ENCODE measurements around the gene PTP4A1. TPM values are rescaled to one million over a fixed set of nuclear protein-coding genes. Genes with fewer than 3 reads are reported as not detected.
A peak's percentile ranks its signal among the peaks of the same experiment; 100 is the strongest.

PTP4A1 gene
- total and polyA plus RNA-seq, 2 experiments from 2014 or later = 24.9 to 133 TPM

- no peak overlapping the region for H3K27ac ChIP-seq
- TF ChIP-seq EZH2phosphoT487 (IDR thresholded peaks at IDR 0.05; ENCODE audit: insufficient read depth, low read depth) = no peak
- TF ChIP-seq EZH2 (IDR thresholded peaks at IDR 0.05; ENCODE audit: insufficient read depth, poor library complexity, severe bottlenecking) = no peak
- H3K27me3 ChIP-seq (replicated peaks; ENCODE audit: insufficient read depth) = no peaks in the 10 kb centered on the region
- H3K4me2 ChIP-seq (ENCODE audit: unreplicated experiment) = no peak overlapping the region
- no peak overlapping the region for H3K9ac ChIP-seq
- 0 out of 2 replicates have a peak, but pooled peaks cover 10% of the 10 kb centered on the region for H3K4me1 ChIP-seq (ENCODE audit: insufficient read depth)
- no peak overlapping the region for H3K4me3 ChIP-seq
- H3K9me3 ChIP-seq (ENCODE audit: low read depth) = no peaks in the 10 kb centered on the region
- DNase-seq = no peak
- in situ Hi-C loops (cut with MboI) = no loop called here
- 74 to 75% methylated on average over 4 of the region's 4 CpGs for WGBS, 2 experiments (ENCODE audit: low coverage in 1 of 2, low lambda C conversion rate in 2 of 2, missing lambda C conversion rate in 2 of 2)
- H3F3A ChIP-seq (ENCODE audit: insufficient read depth) = peaks cover 15% of the 10 kb centered on the region
- H3K79me2 ChIP-seq (ENCODE audit: insufficient read depth) = no peaks in the 10 kb centered on the region
- H2AFZ ChIP-seq = no peak overlapping the region
- no peaks in the 10 kb centered on the region for H3K36me3 ChIP-seq (ENCODE audit: low read depth)
- H3K9me2 ChIP-seq (ENCODE audit: insufficient read depth) = no peaks in the 10 kb centered on the region
- H4K20me1 ChIP-seq (ENCODE audit: insufficient read depth) = no peaks in the 10 kb centered on the region
Observed at GRCh38 chr6:63556369-63556768, 15.9 kb upstream of the PTP4A1 start.

DNA sequence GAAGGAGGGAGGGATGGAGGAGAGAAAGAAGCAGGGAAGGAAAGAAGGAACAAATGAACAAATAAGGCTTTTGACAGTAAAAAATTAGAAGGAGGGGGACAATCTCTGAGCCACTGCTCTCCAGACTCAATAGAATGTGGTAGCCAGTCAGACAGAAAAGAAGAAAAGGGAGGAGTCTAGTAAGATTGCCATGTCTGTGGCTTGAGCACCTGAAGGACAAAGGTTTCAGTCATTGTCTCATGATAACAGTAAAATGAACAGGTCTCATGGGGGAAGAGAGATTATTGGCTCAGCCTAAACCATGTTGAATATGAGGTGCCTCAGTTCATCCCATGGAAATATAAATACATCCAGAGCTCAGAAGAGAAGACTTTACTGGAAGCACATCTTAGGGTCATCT is 14.0 kb upstream of the PTP4A1 start:
- H3K4me2 ChIP-seq (ENCODE audit: unreplicated experiment) = no peak overlapping the region
- no peaks in the 10 kb centered on the region for H3K36me3 ChIP-seq (ENCODE audit: low read depth)
- H3K9me3 ChIP-seq (ENCODE audit: low read depth) = no peaks in the 10 kb centered on the region
- no peak overlapping the region for H3K9ac ChIP-seq
- H3K79me2 ChIP-seq (ENCODE audit: insufficient read depth) = no peaks in the 10 kb centered on the region
- H3K4me1 ChIP-seq (ENCODE audit: insufficient read depth) = peaks cover 13% of the 10 kb centered on the region
- H3K4me3 ChIP-seq = no peak overlapping the region
- H3F3A ChIP-seq (ENCODE audit: insufficient read depth) = peaks cover 18% of the 10 kb centered on the region
- no peak overlapping the region for H3K27ac ChIP-seq
- in situ Hi-C loops (cut with MboI) = no loop called here
- H4K20me1 ChIP-seq (ENCODE audit: insufficient read depth) = no peaks in the 10 kb centered on the region
- H3K9me2 ChIP-seq (ENCODE audit: insufficient read depth) = no peaks in the 10 kb centered on the region
- TF ChIP-seq EZH2phosphoT487 (IDR thresholded peaks at IDR 0.05; ENCODE audit: insufficient read depth, low read depth) (no peak), EZH2 (IDR thresholded peaks at IDR 0.05; ENCODE audit: insufficient read depth, poor library complexity, severe bottlenecking) (no peak)
- H3K27me3 ChIP-seq (replicated peaks; ENCODE audit: insufficient read depth) = no peaks in the 10 kb centered on the region
- no peak overlapping the region for H2AFZ ChIP-seq
- no peak for DNase-seq

- in situ Hi-C loops (cut with MboI) = no loop called here
- H3F3A ChIP-seq (ENCODE audit: insufficient read depth) = peaks cover 18% of the 10 kb centered on the region
- no peaks in the 10 kb centered on the region for H3K9me2 ChIP-seq (ENCODE audit: insufficient read depth)
- H3K4me2 ChIP-seq (ENCODE audit: unreplicated experiment) = no peak overlapping the region
- peaks cover 19% of the 10 kb centered on the region for H3K4me1 ChIP-seq (ENCODE audit: insufficient read depth)
- H3K27me3 ChIP-seq (replicated peaks; ENCODE audit: insufficient read depth) = no peaks in the 10 kb centered on the region
- no peaks in the 10 kb centered on the region for H3K36me3 ChIP-seq (ENCODE audit: low read depth)
- H3K9ac ChIP-seq = no peak overlapping the region
- no peaks in the 10 kb centered on the region for H3K79me2 ChIP-seq (ENCODE audit: insufficient read depth)
- no peaks in the 10 kb centered on the region for H3K9me3 ChIP-seq (ENCODE audit: low read depth)
- TF ChIP-seq EZH2 (IDR thresholded peaks at IDR 0.05; ENCODE audit: insufficient read depth, poor library complexity, severe bottlenecking) (no peak), EZH2phosphoT487 (IDR thresholded peaks at IDR 0.05; ENCODE audit: insufficient read depth, low read depth) (no peak)
- H3K27ac ChIP-seq = peak overlapping the region; percentile 22
- no peaks in the 10 kb centered on the region for H4K20me1 ChIP-seq (ENCODE audit: insufficient read depth)
- WGBS, 2 experiments (ENCODE audit: low coverage in 1 of 2, low lambda C conversion rate in 2 of 2, missing lambda C conversion rate in 2 of 2) = 5 to 27% methylated on average over 1 of the region's 1 CpG
- H3K4me3 ChIP-seq = no peak overlapping the region
- no peak overlapping the region for H2AFZ ChIP-seq
- peak; percentile 66 for DNase-seq
Observed at GRCh38 chr6:63560801-63561287, 11.4 kb upstream of the PTP4A1 start.

GRCh38 chr6:63561288-63561687 is 11.0 kb upstream of the PTP4A1 start:
- H3K36me3 ChIP-seq (ENCODE audit: low read depth) = no peaks in the 10 kb centered on the region
- TF ChIP-seq EZH2phosphoT487 (IDR thresholded peaks at IDR 0.05; ENCODE audit: insufficient read depth, low read depth) = no peak
- no peak for TF ChIP-seq EZH2 (IDR thresholded peaks at IDR 0.05; ENCODE audit: insufficient read depth, poor library complexity, severe bottlenecking)
- in situ Hi-C loops (cut with MboI) = no loop called here

GRCh38 chr6:63563235-63563634 is 9.0 kb upstream of the PTP4A1 start:
- Histone ChIP-seq H3K27me3 (replicated peaks; ENCODE audit: insufficient read depth) (no peaks in the 10 kb centered on the region), H3K36me3 (ENCODE audit: low read depth) (no peaks in the 10 kb centered on the region), H3K27ac (no peak overlapping the region), H3K9me2 (ENCODE audit: insufficient read depth) (no peaks in the 10 kb centered on the region), H4K20me1 (ENCODE audit: insufficient read depth) (no peaks in the 10 kb centered on the region), H3K4me3 (no peak overlapping the region), H3K9ac (no peak overlapping the region), H3K79me2 (ENCODE audit: insufficient read depth) (no peaks in the 10 kb centered on the region), H3K9me3 (ENCODE audit: low read depth) (no peaks in the 10 kb centered on the region), H3F3A (ENCODE audit: insufficient read depth) (peaks cover 18% of the 10 kb centered on the region), H3K4me2 (ENCODE audit: unreplicated experiment) (no peak overlapping the region), H2AFZ (peak overlapping the region; percentile 41; the same call in 1 of the 2 replicates), H3K4me1 (ENCODE audit: insufficient read depth) (peaks cover 19% of the 10 kb centered on the region)
- peak; percentile 38 for DNase-seq
- TF ChIP-seq EZH2phosphoT487 (IDR thresholded peaks at IDR 0.05; ENCODE audit: insufficient read depth, low read depth) (no peak), EZH2 (IDR thresholded peaks at IDR 0.05; ENCODE audit: insufficient read depth, poor library complexity, severe bottlenecking) (no peak)
- WGBS, 2 experiments (ENCODE audit: low coverage in 1 of 2, low lambda C conversion rate in 2 of 2, missing lambda C conversion rate in 2 of 2) = 96 to 100% methylated on average over 1 of the region's 1 CpG
- in situ Hi-C loops (cut with MboI) = no loop called here

More at GRCh38 chr6:63561288-63561687, 11.0 kb upstream of the PTP4A1 start:
- DNase-seq = no peak
- 64 to 66% methylated on average over 2 of the region's 2 CpGs for WGBS, 2 experiments (ENCODE audit: low coverage in 1 of 2, low lambda C conversion rate in 2 of 2, missing lambda C conversion rate in 2 of 2)
- H3K4me2 ChIP-seq (ENCODE audit: unreplicated experiment) = no peak overlapping the region
- peaks cover 18% of the 10 kb centered on the region for H3F3A ChIP-seq (ENCODE audit: insufficient read depth)
- H3K9me2 ChIP-seq (ENCODE audit: insufficient read depth) = no peaks in the 10 kb centered on the region
- H2AFZ ChIP-seq = no peak overlapping the region
- no peaks in the 10 kb centered on the region for H3K79me2 ChIP-seq (ENCODE audit: insufficient read depth)
- no peaks in the 10 kb centered on the region for H3K27me3 ChIP-seq (replicated peaks; ENCODE audit: insufficient read depth)
- H3K4me3 ChIP-seq = no peak overlapping the region
- H4K20me1 ChIP-seq (ENCODE audit: insufficient read depth) = no peaks in the 10 kb centered on the region
- H3K9me3 ChIP-seq (ENCODE audit: low read depth) = no peaks in the 10 kb centered on the region
- H3K4me1 ChIP-seq (ENCODE audit: insufficient read depth) = peaks cover 19% of the 10 kb centered on the region
- H3K27ac ChIP-seq = peak overlapping the region; percentile 22
- no peak overlapping the region for H3K9ac ChIP-seq

Data from GM23248 (cell line).